Skin of body (tissue), 2 donors: Measurements from ENCODE around the gene CCL26. TPM values are rescaled to one million over a fixed set of nuclear protein-coding genes. Genes with fewer than 3 reads are reported as not detected.

Source experiments
- DNase-seq: peaks from one replicate; lab custom pipeline; 2025; lab: John Stamatoyannopoulos, UW
- total RNA-seq: library from RNA; depleted of rRNA; stranded (reverse); fragments of >200 nt; gene quantifications from one replicate; pipeline ENCODE4 v1.2.3, GENCODE V29; 2014

CCL26 gene
- total RNA-seq, result 0.69 TPM

- no peak for DNase-seq
These were observed at the start of gene CCL26 for GRCh38 chr7:75772081-75773077. Gene CCL26 (minus strand): TSS chr7:75772211. CDS start chr7:75772176, 35 bp downstream.

DNA sequence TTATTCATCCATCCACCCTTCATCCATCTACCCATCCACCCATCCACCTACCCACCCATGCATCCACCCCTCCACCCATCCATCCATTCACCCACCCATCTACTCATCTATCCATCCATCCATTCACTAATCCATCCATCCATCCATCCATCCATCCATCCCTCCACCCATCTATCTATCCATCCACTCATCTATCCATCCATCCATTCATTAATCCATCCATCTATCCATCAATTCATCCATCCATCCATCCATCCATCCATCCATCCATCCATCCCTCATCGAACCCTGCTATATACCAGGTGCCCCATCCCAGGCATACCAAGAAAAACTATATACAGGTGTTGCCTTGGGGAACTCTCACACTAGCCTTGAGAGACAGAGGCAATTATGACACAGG is 48.7 kb upstream of the CCL26 start:
- no peak for DNase-seq

DNA sequence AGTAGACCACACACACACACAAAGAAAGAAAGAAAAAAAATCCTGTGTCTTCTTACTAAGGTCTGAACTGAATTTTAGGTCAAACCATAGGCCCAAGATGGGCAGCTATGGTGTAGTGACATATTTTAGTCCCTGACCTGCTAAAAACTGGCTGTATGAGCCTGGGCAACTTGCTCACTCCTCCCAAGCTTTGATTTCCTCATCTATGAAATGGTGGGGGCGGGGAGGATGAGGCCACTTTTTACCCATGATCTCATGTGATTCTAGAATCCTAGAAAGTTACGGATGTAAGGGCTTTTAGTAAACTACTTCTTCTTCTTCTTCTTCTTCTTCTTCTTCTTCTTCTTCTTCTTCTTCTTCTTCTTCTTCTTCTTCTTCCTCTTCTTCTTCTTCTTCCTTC is 47.7 kb upstream of the CCL26 start:
- DNase-seq, result no peak

DNA sequence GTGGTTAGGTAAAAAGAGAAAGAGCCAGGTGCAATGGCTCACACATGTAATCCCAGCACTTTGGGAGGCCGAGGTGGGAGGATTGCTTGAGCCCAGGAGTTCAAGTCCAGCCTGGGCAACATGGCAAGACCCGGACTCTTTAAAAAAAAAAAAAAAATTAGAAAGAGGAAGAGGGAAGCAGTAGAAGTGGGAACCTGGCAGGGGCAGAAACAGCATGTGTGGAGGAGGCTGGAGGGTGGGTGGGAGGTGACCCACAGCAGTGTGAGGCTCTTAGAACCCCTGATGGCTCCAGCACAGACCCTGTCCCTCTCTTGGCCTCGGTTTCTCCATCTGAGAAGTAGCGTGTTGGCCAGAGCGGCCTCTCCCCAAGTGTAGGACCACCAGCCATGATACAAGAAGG is 46.5 kb upstream of the CCL26 start:
- no peak for DNase-seq

GRCh38 chr7:75817116-75817515 is 45.1 kb upstream of the CCL26 start:
- no peak for DNase-seq

- no peak for DNase-seq
These were observed 43.5 kb upstream of the CCL26 start for GRCh38 chr7:75815418-75816064.

- no peak for DNase-seq
These were observed 42.5 kb upstream of the CCL26 start for GRCh38 chr7:75814407-75814947.

DNA sequence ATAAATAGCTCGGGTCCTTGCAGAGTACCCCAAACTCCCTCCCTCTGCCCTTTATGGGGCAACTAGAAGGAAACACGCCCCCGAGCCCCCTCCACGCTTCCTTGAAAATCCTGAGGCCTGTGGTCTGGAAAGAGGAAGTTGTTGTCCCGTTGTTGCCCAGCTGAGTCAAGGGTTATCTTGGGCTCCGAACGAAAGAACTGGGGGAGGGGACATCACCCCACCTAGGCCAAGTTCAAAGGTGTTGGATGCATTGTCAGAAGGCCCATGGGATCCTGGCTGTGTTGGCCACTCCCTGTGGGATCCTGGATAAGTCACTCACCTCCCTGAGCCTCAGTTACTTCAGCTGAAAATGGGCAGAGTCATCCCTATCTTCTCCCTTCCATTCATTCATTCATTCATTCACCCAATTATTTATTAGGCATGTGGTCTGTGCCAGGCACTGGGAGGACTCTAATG is 41.8 kb upstream of the CCL26 start, which contains the start of gene CCL24:
TSS of gene CCL24 (minus strand) at position 26 of the 456 bp plus-strand sequence. CDS start 91 bp downstream, outside the sequence.
- DNase-seq, result no peak

DNA sequence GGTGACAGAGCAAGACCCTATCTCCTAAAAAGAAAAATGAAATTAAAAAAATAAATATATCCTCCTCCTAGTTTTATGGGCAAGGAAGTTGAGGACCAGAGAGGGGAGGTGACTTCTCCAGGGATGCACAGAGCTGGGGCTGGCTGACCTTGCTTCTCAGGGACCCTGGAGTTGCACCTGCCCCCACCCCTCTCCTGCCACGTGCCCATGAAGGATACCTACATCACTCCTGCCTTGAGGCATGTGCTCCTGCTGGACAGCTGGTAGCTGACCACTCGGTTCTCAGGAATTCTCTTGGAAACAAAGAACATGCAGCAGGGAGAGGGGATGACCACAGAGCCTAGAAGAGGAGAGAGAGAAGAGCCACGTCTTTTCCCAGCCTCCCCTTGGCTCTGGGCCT is 41.1 kb upstream of the CCL26 start:
- no peak for DNase-seq

- DNase-seq, result no peak
These were observed 40.1 kb upstream of the CCL26 start for GRCh38 chr7:75811894-75812678.

DNA sequence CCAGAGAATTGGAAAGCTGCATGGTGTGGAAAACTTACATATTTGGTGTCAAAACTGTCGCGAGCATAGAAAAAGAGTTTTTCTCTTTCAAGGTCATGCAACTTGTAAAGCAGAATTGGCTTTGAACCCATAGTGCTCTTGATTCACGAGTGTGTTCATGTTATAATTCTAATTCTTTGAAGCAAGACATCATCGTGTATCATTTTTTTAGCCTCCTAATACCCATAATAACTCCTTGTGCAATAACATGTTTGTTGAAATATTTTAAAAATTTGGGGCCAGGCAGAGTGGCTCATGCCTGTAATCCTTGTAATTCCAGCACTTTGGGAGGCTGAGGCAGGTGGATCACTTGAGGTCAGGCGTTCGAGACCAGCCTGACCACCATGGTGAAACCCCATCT is 37.4 kb upstream of the CCL26 start:
- DNase-seq, result no peak

GRCh38 chr7:75808106-75808505 is 36.1 kb upstream of the CCL26 start:
- no peak for DNase-seq

- DNase-seq, result no peak
These were observed 35.4 kb upstream of the CCL26 start for GRCh38 chr7:75807452-75807851.

- no peak for DNase-seq
These were observed 34.7 kb upstream of the CCL26 start for GRCh38 chr7:75806560-75807307.

GRCh38 chr7:75804705-75805104 is 32.7 kb upstream of the CCL26 start:
- DNase-seq, result no peak

DNA sequence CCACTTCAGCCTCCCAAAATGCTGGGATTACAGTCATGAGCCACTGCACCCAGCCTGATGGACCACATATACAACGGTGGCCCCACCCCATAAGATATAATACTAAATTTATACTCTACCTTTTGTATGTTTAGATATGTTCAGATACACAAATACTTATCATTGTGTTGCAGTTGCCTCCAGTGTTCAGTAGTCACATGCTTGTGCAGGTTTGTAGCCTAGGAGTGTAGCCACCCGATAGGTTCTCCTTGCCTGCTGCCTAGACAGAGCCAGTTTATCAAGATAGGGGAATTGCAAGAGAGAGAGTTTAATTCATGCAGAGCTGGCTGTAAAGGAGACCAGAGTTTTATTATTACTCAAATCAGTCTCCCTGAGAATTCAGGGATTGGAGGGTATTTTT is 32.0 kb upstream of the CCL26 start:
- DNase-seq, result no peak

- no peak for DNase-seq
These were observed 30.5 kb upstream of the CCL26 start for GRCh38 chr7:75802552-75802821.

GRCh38 chr7:75798770-75799169 is 26.8 kb upstream of the CCL26 start:
- no peak for DNase-seq

GRCh38 chr7:75796420-75796819 is 24.4 kb upstream of the CCL26 start:
- DNase-seq, result no peak

- no peak for DNase-seq
These were observed 23.8 kb upstream of the CCL26 start for GRCh38 chr7:75795831-75796285.

GRCh38 chr7:75793676-75794075 is 21.7 kb upstream of the CCL26 start:
- no peak for DNase-seq
